GM06990 (cell line): ENCODE results near the gene PAFAH2.

Experiments
- DNase-seq: peaks from one replicate; pipeline ENCODE4 v3.0.0-alpha.2; 2011; ENCODE audit not compliant: insufficient read length; ENCODE audit errors: extremely low read depth
- H3K27me3 ChIP-seq: replicated peaks from 2 replicates; pipeline ENCODE4 v1.6.0; 2011; ENCODE audit warnings: low read length; ENCODE audit not compliant: control insufficient read depth, insufficient read depth
- H3K36me3 ChIP-seq: 2 replicates; pipeline ENCODE4 v1.5.1; 2011; ENCODE audit warnings: low read length; ENCODE audit not compliant: control insufficient read depth, insufficient read depth
- H3K4me3 ChIP-seq: replicated peaks from 2 replicates; pipeline ENCODE4 v1.5.1; 2011; ENCODE audit warnings: low read depth, mild to moderate bottlenecking, control low read depth, low read length
- CTCF ChIP-seq: IDR thresholded peaks from 2 replicates; pipeline ENCODE4 v1.5.1; 2011; ENCODE audit warnings: low read length, control low read depth, mild to moderate bottlenecking, inconsistent platforms; ENCODE audit not compliant: insufficient read depth, poor library complexity, severe bottlenecking

The PAFAH2 gene

GRCh38 chr1:26020941-26021646, 23.2 kb upstream of the PAFAH2 start:
- no peaks in the 10 kb centered on the region for H3K36me3 ChIP-seq
- TF ChIP-seq CTCF = no peak
- no peak overlapping the region for H3K4me3 ChIP-seq
- peaks cover 2% of the 10 kb centered on the region; the same call in 1 of the 2 replicates for H3K27me3 ChIP-seq
- no peak for DNase-seq

- H3K36me3 ChIP-seq = no peaks in the 10 kb centered on the region
- H3K4me3 ChIP-seq = no peak overlapping the region
- no peak for DNase-seq
- H3K27me3 ChIP-seq = peaks cover 2% of the 10 kb centered on the region; the same call in 1 of the 2 replicates
- TF ChIP-seq CTCF = no peak
These were observed 22.5 kb upstream of the PAFAH2 start for GRCh38 chr1:26020330-26020768.

- no peak overlapping the region for H3K4me3 ChIP-seq
These were observed 21.9 kb upstream of the PAFAH2 start for GRCh38 chr1:26019641-26020315.

GRCh38 chr1:26017606-26018005, 19.7 kb upstream of the PAFAH2 start:
- Histone ChIP-seq H3K4me3 (no peak overlapping the region), H3K36me3 (no peaks in the 10 kb centered on the region), H3K27me3 (no peaks in the 10 kb centered on the region; the same call in 1 of the 2 replicates)
- TF ChIP-seq CTCF = no peak
- no peak for DNase-seq

More at GRCh38 chr1:26019641-26020315, 21.9 kb upstream of the PAFAH2 start:
- peaks cover 2% of the 10 kb centered on the region; the same call in 1 of the 2 replicates for H3K27me3 ChIP-seq
- TF ChIP-seq CTCF = no peak
- no peaks in the 10 kb centered on the region for H3K36me3 ChIP-seq
- DNase-seq = no peak

- H3K36me3 ChIP-seq = no peaks in the 10 kb centered on the region
- H3K4me3 ChIP-seq = no peak overlapping the region
- no peaks in the 10 kb centered on the region; the same call in 1 of the 2 replicates for H3K27me3 ChIP-seq
- no peak for TF ChIP-seq CTCF
- no peak for DNase-seq
These were observed 19.2 kb upstream of the PAFAH2 start for GRCh38 chr1:26016953-26017545.
